CMK (cell line): Measurements from ENCODE around the gene RCOR2.
"Not testable (repeated sequence)": the region's sequence is repeated elsewhere in the genome, so short reads cannot be mapped to it uniquely, and the experiment has no call there.

Experiments
- DNase-seq: peaks from one replicate; pipeline ENCODE4 v3.0.0-alpha.2; 2010; ENCODE audit warnings: low read depth

The RCOR2 gene

DNA sequence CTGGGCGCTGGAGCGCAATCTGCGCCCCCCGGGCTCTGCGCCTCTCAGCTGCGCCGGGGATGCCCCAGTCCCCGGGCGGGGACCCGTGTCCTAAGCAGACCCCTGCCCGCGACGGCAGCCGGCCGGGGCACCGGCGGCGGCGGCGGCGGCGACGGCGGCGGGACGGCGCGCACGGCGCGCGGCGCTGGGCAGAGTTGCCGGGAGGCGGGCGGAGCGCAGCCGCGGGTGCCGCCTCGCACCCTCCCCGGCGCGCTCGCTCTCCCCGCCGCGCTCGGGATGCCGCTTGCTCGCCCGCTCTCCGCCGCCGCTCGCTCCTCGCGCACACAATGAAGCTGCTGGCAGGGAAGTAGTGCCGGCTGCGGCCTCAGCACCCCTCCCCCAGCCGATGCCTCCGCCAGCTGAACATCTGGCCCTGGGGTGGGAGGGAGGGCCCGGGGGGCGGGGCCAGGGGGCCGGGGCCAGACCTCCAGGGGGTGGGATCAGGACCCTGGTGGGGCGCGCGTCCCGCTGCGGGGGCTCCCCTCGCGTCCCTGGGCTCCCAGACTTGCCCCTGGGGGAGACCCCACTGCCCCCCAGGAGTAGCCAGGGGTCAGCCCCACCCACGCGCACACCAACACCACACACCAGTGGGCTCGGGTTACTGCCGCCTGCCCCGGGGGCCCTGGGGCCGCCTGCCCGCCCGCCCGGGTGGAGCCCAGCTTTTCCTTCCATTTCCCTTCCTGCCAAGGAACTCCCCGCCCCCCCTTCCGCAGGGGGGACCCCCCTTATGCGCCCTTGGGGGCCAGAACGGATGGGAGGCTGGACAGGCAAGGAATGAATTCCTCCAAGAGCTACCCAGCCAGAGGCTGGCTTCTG is at the start of gene RCOR2:
RCOR2 (minus strand) TSS at position 328 of the 855 bp plus-strand sequence. CDS start 708 bp downstream, outside the sequence.
- DNase-seq: peak; percentile 49

DNA sequence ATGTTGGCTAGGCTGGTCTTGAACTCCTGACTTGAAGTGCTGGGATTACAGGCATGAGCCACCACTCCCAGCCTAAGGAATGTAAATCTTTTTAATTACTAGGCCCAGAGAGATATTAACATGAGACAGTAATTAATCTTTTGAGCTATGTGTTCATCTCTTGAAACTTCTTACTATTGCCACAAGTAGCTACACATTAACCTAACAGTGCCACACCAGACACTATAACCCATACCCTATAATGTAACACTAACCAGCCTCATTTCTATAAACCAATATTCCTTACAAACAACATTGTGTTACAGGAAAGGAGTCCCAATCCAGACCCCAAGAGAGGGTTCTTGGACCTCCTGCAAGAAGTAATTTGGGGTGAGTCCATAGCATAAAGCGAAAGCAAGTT is 49.5 kb upstream of the RCOR2 start:
- no peak for DNase-seq

DNA sequence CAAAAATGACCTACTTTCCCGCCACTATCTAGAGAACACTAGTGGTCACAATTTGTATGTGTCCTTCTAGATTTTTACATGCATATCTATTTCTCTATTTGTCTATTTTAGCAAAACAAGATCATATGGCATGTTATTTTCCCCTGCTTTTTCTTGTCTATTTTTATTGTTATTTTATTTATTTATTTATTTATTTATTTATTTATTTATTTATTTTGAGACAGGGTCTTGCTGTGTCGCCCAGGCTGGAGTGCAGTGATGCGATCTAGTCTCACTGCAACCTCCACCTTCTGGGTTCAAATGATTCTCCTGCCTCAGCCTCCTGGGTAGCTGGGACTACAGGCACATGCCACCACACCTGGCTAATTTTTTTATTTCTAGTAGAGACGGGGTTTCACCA is 46.9 kb upstream of the RCOR2 start:
- DNase-seq: not testable (repeated sequence)

DNA sequence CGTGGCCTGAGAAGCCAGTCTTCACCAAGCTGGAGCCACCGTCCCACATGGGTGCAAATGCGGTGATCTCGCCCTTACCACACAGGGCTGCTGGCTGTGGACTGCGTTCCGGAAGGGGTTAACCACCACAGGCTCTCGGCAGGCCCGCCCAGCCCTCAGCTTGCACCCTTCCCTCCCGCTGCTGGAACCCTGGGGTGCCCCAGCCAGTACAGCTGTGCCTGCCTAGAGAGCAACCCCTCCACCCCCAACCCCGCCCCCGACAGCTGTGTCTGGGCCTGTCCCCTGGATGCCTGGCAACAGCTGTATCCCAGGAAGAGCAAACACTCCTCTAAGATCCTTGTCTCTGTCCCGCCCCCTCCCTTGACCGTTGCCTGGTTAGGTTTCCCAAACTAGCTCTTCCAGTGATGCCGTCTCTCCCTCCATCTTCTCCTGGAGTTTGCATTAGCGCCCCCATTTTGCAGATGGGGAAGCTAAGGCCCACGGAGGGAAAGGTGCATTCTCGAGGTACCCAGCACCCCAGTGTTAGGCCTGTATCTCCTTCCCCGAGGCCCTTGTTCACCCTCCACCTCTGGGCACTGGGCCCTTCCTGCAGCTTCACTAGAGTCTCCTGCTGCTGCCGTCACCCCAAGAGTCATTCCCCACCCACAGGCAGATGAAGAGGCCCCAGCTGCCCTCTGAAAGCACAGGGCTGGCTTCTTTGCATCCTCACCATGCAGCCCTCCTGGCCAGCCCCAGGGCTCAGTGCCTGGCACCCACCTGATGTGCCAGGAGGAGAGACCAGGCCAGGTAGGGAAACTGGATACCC is 44.8 kb upstream of the RCOR2 start:
- DNase-seq: no peak

DNA sequence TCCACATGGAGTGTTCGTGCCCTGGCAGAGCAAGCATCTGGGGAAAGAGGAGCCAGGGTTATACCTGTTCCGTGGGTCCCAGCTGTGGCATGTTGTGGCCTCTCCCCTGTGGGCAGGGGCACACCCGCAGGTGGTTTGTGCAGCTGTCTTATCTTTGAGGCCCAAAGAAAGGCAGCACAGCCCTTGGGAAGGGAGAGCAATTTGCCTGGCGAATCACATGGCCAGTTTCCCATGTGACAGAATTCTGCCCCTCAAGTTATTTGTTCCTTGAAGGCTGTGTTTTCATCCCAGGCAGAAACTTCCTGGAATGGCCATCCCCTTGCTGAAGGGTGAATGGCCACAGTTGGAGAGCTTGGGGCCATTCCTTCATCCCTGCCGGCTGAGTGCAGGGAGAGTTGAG is 41.0 kb upstream of the RCOR2 start:
- DNase-seq: no peak

DNA sequence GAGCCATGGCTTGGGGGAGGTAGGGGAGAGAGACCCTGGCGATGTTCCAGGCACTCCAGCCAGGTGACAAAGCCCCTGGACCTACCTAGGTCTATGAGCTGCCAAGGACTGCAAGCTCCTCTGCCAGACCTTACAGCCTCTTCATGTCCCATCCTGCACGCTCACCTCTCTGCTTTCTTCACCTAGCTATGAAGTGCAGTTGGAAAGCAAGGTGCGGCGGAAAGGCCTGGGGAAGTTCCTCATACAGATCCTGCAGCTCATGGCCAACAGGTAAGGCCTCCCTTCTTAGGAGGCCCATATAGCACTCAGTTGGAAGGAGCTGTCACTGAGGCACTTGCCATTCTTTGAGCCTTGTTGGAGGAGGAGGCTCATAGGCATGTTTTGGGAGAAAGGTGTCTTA is 35.6 kb upstream of the RCOR2 start:
- DNase-seq: no peak

DNA sequence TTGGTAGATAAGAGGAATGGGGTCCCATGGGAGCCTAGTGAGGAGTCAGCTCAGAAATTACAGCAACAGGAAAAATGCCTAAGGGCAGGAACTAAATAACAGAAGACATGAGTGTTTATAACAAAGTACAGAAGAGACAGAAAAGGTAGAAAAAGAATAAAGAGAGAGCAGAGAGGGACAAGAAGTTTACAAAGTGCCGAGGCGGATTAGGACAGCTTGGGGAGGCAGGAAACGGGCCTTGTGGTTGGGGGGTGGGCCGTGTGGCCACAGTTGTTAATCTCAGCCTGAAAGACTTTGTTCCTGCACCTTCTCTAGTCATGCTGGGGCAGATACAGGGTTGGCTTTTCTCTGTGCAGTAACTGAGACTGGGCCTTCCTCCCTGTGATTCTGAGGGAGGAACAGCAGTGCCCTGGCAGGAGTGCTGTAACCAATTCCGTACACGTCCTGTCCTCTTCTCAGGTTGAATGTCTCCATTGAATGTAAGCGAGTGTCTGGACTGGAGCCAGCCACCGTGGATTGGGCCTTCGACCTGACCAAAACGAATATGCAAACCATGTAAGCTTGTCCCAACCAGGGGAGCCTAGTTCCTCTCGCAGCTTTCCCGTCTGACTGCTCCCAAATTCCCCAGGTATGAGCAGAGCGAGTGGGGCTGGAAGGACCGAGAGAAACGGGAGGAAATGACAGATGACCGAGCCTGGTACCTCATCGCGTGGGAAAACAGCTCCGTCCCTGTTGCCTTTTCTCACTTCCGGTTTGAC is 35.0 kb upstream of the RCOR2 start:
- DNase-seq: peak; percentile 40

DNA sequence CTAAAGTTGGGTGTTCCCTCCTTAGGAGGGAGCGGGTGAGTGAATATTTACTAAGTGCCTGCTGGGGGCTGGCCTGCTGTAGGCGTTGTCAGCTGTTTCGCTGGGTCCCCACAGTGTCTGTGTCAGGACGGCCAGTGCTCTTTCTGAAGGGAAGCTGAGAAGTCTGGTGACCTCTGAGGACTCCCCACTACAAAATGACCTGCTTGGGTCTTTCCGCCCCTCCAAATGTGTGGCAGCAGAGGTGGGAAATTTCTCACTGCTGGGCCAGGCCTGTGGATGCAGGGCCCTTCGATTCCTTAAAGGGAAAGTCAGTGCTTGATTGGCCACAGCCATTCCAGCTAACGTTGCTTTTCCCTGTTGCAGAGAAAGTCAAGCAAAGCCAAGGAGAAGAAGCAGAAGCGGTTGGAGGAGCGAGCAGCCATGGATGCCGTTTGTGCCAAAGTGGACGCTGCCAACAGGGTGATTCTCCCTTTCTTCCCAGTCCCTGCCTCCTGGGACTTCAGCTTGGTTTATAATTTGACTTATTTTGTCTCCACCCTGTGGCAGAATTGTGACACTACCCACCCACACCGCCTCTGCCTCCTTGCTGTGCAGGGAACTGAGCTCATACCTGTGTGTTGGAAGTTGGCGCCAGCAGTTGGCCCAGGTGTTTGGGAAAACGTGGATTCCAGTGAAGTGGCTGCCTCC is 28.7 kb upstream of the RCOR2 start:
- no peak for DNase-seq

DNA sequence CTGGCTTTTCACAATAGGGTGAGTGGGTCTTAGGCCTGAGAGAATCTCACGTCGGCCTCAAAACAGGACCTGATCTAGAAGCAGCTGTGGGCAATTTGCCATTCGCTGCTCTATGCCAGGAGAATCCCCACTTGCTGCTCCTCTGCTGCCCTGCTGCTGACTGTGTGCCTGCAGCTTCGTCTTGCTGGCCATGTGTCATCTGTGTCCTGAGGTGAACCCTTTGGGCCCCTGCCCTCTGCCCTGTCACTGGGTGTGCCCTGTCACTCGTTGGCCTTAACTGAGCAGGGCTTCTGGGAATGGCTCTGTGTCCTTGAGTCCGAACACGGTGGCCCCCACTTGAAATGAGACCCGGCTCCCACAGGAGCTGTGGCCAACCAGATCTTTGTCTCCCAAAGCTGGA is 28.0 kb upstream of the RCOR2 start:
- DNase-seq: no peak

DNA sequence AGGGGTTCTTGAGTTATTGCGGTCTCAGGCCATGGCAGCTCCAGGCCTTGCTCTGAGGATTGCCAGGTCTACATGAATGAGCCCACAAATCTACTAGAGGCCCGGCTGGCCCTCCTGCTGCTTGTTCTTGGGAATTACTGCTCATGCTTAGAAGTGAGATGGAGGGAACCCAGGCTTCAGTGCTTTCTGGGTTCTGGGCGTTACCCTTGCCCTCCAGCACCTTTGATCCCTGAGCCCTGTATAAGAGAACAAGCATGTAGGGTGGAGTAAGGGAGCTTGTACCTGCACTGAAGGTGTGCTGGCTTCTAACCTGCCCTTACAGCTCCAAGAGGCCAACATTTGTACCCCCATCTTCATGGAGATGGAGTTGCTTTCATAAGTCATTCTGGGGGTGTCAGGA is 25.8 kb upstream of the RCOR2 start:
- DNase-seq: no peak

DNA sequence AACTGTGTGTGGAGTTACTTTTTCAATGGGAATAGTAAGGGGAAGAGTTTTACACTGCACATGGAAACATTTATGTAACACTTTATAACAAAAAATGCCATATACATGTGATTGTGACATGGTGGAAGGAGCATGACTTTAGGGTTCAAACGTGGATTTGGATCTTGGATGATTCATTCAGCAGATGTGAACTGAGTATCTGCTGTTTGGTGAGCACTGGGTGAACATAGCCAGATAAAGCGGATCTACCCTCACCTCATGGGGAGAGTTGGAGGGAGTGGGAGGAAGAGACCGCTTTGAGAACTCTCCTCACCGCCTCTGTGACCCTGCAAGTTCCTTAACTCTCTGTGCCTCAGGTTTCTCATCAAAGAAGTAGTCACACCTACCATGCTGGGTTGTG is 24.9 kb upstream of the RCOR2 start:
- no peak for DNase-seq

DNA sequence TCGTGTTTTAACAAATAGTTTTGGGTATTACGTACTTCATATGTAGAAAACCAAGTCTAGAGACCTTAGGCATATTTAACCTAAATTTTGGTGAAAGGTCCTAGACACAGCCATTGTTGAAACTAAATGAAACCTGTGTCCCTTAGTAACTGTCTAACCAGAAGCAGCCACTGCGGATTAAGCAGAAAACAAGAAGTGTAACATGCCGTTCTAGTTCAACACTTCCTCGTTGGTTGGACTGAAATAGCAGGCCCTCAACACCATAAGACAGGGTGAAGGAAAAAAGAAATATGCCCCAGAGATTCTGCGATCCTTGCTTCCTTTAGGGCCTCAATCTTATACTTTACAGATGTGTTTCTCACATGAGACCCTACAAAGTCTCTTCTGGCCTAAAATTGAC is 23.8 kb upstream of the RCOR2 start:
- DNase-seq: no peak

DNA sequence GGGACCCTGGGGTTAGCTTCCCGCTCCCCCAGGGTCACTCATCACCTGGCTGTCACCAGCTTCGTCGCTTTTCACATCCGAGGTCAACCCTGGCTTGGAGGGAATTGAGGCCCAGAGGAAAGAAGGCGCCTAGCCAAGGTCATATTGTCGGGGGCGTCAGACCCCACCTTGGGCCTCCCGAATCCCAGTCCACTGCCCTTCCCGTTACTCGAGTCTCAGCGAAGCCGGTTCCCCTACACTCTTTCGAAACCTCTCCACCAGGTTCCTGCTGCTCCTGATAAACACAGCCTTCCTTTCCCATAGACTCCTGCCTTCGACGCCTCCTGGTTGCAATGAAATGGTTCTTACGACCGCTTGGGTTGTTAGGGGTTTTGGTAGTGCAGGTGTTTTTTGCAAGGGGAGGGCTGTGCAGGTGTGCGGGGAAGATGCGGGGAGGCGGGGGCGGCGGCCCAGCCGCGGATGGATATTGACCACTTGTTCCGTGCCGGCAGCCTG is 22.5 kb upstream of the RCOR2 start:
- no peak for DNase-seq

DNA sequence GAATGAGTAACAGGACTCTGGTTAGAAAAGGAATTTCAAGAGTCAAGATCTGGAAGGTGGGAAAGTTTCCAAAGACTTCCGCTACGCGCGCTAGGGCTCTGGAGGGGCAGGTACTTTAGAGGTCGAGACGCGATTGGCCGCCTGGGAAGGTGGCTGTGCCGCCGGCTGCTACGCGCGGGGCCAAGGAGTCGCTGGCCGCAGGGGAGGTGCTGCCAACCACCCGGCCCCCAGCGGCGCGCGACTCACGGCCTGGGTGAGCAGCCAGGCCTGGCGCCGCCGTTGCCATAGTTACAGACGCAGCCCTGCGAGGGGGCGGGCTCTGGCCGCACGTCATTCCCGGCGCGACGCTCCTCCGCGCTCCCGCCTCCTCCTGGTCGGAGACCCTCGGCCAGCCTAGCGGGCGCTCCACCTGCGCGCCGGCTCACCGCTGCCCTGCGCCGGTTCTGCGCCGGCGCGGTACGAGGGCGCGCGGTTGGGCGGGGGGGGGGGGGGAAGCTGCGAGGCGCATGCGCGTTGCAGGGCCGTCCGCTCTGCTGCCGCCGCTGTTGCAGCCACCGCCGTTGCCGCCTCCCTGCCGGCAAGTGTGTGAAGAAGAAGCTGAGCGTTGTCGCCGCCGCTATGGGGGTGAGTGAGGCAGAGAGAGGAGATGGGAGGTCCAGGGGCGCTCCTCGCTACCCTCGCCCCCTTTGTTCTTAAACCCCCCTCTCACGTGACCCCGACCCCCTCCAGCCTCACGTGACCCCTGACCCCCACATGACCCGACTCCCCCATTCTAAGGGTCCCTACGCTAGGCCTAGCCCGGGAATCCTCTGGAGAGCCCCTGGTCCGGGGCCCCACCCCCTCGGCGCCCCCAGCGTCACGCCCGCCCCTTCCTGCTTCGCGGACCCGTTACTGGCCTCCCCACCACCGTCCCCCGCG is 21.8 kb upstream of the RCOR2 start, which contains the start of gene NAA40:
NAA40 (plus strand) TSS at position 524 of the 918 bp plus-strand sequence; CDS start at position 619, 95 bp downstream.
- peak; percentile 85 for DNase-seq

DNA sequence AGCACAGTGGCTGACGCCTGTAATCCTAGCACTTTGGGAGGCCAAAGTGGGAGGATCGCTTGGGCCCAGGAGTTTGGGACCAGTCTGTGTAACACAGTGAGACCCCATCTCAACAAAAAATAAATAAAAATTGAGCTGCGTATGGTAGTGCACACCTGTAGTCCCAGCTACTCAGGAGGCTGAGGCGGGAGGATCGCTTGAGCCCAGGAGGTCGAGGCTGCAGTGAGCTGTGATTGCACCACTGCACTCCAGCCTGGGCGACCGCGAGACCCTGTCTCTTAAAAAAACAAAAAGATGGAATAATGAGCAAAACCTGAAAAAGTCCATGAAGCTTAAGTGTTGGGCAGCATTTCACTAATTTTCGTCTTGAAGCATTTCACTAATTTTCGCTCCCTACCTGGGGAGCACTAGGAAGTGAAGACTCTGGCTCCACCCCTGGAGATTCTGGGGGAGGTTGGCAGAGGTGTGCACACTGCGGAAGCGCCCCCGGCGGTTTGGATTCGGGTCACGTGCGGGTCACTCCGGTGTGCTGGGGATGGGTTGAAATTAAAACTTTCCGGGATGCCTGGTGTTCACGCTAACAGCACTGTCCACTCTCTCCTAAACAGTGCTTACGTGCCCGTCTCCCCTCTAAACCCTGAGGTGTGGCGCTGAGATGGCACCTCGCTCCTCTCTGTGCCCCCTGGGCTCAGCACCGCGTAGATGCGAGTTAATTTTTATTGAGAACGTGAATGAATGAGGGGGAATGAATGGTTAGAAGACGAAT is 20.9 kb upstream of the RCOR2 start:
- DNase-seq: no peak

DNA sequence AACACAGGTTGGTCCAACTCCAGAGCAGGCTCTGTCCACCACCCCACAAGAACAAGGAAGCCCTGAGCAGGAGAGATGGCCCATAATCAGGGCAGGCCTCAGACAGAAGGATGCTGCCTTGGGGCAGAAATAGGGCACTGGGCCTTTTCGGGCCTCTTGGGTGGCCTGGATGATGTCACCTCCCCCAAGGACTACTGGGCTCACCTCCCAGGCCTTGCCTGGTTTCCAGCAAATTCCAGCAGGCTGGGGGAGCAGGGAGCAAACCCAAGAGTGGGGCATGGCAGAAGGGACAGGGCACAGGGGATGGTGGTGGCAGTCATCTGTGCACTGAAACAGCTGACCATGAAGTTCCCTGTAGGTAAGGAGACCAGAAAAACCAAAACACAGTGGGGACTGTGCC is 16.5 kb upstream of the RCOR2 start:
- DNase-seq: no peak

DNA sequence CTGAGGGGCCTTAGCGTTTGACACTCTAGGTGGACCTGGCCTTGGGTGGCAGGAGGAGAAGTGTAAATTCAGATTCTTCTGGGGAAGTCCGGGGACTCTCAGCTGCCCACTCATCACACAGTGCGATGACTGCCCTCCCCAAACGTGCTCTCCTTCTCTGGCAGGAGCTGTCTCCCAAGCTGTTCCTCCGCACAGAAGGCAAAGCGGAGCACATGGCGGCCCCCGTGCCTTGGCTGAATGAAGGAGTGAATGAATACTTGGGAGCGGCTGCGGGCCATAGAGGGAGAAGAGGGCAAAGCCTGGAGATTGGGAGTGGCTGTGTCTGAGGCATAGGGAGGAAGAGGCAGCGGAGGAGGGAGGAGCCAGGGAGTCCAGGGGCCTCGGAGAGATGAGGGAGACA is 14.9 kb upstream of the RCOR2 start:
- DNase-seq: no peak

DNA sequence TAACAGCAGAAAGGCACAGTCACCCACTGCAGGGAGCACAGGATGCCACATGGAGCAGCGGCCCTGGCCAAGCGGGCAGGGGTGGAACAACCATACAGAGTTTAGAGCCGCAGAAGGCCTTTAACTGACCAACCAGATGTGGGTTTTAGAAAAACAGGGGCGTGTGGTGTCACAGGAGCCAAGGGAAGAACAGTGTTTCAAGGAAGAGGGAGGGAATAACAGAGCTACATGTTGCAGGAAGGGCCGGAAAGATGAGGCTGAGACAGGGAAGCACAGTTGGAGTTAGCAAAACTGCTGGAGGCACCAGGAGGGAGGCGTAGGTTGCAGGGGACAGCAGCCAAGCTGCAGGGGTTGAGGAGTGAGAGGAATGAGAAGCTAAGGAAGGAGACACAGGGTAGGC is 14.1 kb upstream of the RCOR2 start:
- DNase-seq: no peak

DNA sequence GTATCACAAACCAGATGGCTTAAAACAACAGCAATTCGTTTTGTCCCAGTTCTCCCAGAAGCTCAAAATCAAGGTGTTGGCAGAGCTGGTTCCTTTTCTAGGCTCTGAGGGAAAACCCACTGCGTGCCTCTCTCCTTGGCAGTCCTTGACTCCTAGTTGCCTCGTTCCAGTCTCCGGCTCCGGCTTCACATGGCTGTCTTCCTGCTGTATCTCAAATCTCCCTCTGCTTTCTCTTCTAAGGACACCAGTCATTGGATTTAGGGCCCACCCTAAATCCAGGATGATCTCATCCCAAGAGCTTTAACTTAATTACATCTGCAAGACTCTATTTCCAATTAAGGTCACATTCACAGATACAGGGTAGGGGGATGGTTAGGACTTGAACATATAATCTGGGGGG is 12.7 kb upstream of the RCOR2 start:
- no peak for DNase-seq

DNA sequence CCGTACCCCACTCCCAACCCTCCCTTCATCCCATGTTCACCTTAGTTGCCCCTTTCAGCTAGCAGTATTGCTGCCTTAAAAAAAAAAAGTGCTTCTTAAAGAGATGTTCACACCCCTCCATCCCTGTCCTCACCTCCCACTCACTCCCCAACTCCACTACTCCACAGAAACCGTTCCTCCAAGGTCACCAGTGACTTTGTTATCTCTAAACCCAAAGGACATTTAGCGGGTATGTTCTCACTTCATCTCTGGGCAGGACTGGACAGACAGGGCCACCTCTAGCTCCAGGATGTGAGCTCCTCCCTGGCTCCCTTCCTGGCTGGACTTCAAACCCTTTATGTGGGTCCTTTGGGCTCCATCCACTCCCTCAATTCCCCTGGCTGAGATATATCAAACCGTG is 6.4 kb upstream of the RCOR2 start:
- no peak for DNase-seq
